Breast epithelium (tissue), 4 donors: Measurements from ENCODE around the gene MT1G. TPM values are rescaled to one million over a fixed set of nuclear protein-coding genes. Genes with fewer than 3 reads are reported as not detected.

Experiments
- DNase-seq, 2 donors: peaks; one replicate each; pipeline ENCODE4 v3.0.0-alpha.2; 2019; ENCODE audit warnings: low spot score in 2 of 2
- H3K27ac ChIP-seq, 2 donors: fragments of 200-600 bp; sonication (generic) in 1 of 2; one replicate each; pipeline ENCODE4 v1.5.1; 2016 to 2019; ENCODE audit warnings: mild to moderate bottlenecking in 1 of 2
- H3K27me3 ChIP-seq, 2 donors: fragments of 200-600 bp; sonication (generic) in 1 of 2; one replicate each; pipeline versions ENCODE4 v1.5.1 to v1.6.0; 2017 to 2019; ENCODE audit warnings: control low read depth in 1 of 2, mild to moderate bottlenecking in 1 of 2
- H3K36me3 ChIP-seq: fragments of 200-600 bp; one replicate; pipeline ENCODE4 v1.5.1; 2019
- H3K4me1 ChIP-seq, 2 donors: fragments of 200-600 bp; sonication (generic); one replicate each; pipeline ENCODE4 v1.5.1; 2016 to 2019; ENCODE audit warnings: control low read depth in 1 of 2
- H3K4me3 ChIP-seq, 3 donors: fragments of 200-600 bp; sonication (generic); 1 replicate in 2 of 3; 2 replicates in 1 of 3; pipeline ENCODE4 v1.5.1; 2016 to 2019; ENCODE audit warnings: mild to moderate bottlenecking in 3 of 3, moderate library complexity in 2 of 3
- H3K9me3 ChIP-seq, 2 donors: fragments of 200-600 bp; sonication (generic) in 1 of 2; one replicate each; pipeline ENCODE4 v1.5.1; 2016 to 2019; ENCODE audit warnings: control low read depth in 1 of 2
- POLR2A ChIP-seq: fragments of 450-650 bp; IDR thresholded peaks from one replicate; pipeline ENCODE4 v1.6.1; 2016; ENCODE audit warnings: antibody characterized with exemption, mild to moderate bottlenecking, moderate library complexity
- POLR2AphosphoS5 ChIP-seq, 3 donors: sonication (generic); formaldehyde crosslinking; IDR thresholded peaks; one replicate each; pipeline ENCODE4 v1.6.1; 2017; ENCODE audit warnings: antibody characterized with exemption in 3 of 3
- intact Hi-C: fragments of 100-400 bp; cut with DNase I; formaldehyde crosslinking; loops from one replicate; pipeline ENCODE4 v1.15.1; 2023; ENCODE audit warnings: low total_unique reads
- total RNA-seq, 3 donors: library from RNA; depleted of rRNA; stranded (reverse); fragments of >200 nt; gene quantifications; one replicate each; pipeline ENCODE4 v1.1.0, GENCODE V29; 2016
- TF ChIP-seq, protein P1 (sequence below), 3 donors: fragments of 450-650 bp; IDR thresholded peaks; one replicate each; pipeline ENCODE4 v1.5.1; 2016 to 2017; ENCODE audit warnings: antibody characterized with exemption in 3 of 3, mild to moderate bottlenecking in 3 of 3, moderate library complexity in 3 of 3

The MT1G gene
- total RNA-seq, 3 donors from 2014 or later: 20.0 to 224 (median 48.3) TPM

GRCh38 chr16:56701534-56701933 lies 33.7 kb upstream of the MT1G start:
- Histone ChIP-seq H3K27ac (peak overlapping the region in 1 of 2 donors; percentile 8), H3K9me3 (no peaks in the 10 kb centered on the region)

DNA sequence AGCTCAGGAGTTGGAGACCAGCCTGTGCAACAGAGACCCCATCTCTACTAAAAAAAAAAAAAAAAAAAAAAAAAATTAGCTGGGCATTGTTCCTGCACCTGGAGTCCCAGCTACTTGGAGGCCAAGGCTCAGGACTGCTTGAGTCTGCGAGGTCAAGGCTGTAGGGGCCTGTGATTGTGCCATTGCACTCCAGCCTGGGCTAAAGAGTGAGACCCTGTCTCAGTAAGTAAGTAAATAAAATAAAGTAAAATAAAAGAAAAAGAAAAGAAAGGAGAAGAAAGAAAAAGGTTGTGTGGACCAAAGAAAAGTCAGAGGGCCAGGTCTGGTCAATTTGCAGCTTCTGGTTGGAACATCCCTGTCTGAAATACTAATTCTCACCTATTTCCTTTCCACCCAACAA lies 32.8 kb upstream of the MT1G start:
- Histone ChIP-seq H3K4me3 (no peak overlapping the region), H3K36me3 (no peaks in the 10 kb centered on the region), H3K27ac (no peak overlapping the region), H3K27me3 (no peaks in the 10 kb centered on the region), H3K4me1 (no peaks in the 10 kb centered on the region), H3K9me3 (no peaks in the 10 kb centered on the region)
- intact Hi-C loops: loop anchor here (10.0 kb wide), 1 partner anchor 106 kb away; no protein-coding TSS in a partner anchor
- TF ChIP-seq POLR2AphosphoS5 (IDR thresholded peaks at IDR 0.05) (no peak), POLR2A (no peak)
- TF ChIP-seq, protein P1, sequence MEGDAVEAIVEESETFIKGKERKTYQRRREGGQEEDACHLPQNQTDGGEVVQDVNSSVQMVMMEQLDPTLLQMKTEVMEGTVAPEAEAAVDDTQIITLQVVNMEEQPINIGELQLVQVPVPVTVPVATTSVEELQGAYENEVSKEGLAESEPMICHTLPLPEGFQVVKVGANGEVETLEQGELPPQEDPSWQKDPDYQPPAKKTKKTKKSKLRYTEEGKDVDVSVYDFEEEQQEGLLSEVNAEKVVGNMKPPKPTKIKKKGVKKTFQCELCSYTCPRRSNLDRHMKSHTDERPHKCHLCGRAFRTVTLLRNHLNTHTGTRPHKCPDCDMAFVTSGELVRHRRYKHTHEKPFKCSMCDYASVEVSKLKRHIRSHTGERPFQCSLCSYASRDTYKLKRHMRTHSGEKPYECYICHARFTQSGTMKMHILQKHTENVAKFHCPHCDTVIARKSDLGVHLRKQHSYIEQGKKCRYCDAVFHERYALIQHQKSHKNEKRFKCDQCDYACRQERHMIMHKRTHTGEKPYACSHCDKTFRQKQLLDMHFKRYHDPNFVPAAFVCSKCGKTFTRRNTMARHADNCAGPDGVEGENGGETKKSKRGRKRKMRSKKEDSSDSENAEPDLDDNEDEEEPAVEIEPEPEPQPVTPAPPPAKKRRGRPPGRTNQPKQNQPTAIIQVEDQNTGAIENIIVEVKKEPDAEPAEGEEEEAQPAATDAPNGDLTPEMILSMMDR (IDR thresholded peaks at IDR 0.05): no peak
- no peak for DNase-seq

More at GRCh38 chr16:56701534-56701933, 33.7 kb upstream of the MT1G start:
- no peak for DNase-seq
- intact Hi-C loops: loop anchor here (10.0 kb wide), 1 partner anchor 107 kb away; no protein-coding TSS in a partner anchor
- Histone ChIP-seq H3K4me1 (no peaks in the 10 kb centered on the region), H3K36me3 (no peaks in the 10 kb centered on the region), H3K27me3 (no peaks in the 10 kb centered on the region), H3K4me3 (no peak overlapping the region)
- no peak for TF ChIP-seq POLR2AphosphoS5 (IDR thresholded peaks at IDR 0.05)
- TF ChIP-seq, protein P1 (IDR thresholded peaks at IDR 0.05): no peak
- no peak for TF ChIP-seq POLR2A

DNA sequence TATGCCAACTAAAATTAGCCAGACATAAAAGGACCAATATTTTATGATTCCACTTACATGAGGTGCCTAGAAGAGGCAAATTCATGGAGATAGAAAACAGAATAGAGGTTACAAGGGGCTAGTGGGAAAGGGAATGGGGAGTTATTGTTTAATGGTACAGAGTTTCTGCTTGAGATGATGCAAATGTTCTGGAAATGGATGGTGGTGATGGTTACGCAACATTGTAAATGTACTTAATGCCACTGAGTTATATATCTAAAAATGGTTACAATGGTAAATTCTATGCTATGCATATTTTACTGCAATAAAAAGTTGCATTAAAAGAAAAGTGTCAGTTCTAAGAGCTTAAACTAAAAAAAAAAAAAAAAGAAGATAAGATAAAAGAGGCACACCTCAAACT lies 32.3 kb upstream of the MT1G start:
- TF ChIP-seq, protein P1 (IDR thresholded peaks at IDR 0.05): no peak
- TF ChIP-seq POLR2AphosphoS5 (IDR thresholded peaks at IDR 0.05) (no peak), POLR2A (no peak)
- Histone ChIP-seq H3K27ac (no peak overlapping the region), H3K4me1 (no peaks in the 10 kb centered on the region), H3K9me3 (no peaks in the 10 kb centered on the region), H3K36me3 (no peaks in the 10 kb centered on the region), H3K27me3 (no peaks in the 10 kb centered on the region), H3K4me3 (no peak overlapping the region)
- intact Hi-C loops: loop anchor here (10.0 kb wide), 1 partner anchor 105 kb away; no protein-coding TSS in a partner anchor
- DNase-seq: no peak

GRCh38 chr16:56697456-56698155 lies 29.7 kb upstream of the MT1G start:
- Histone ChIP-seq H3K4me3 (no peak overlapping the region), H3K27ac (no peak overlapping the region), H3K9me3 (no peaks in the 10 kb centered on the region), H3K4me1 (no peaks in the 10 kb centered on the region), H3K27me3 (no peaks in the 10 kb centered on the region), H3K36me3 (no peaks in the 10 kb centered on the region)
- DNase-seq: no peak
- TF ChIP-seq, protein P1 (IDR thresholded peaks at IDR 0.05): no peak
- TF ChIP-seq POLR2A: no peak
- no peak for TF ChIP-seq POLR2AphosphoS5 (IDR thresholded peaks at IDR 0.05)
- intact Hi-C loops: no loop called here

GRCh38 chr16:56695246-56695645 lies 27.4 kb upstream of the MT1G start:
- Histone ChIP-seq H3K4me1 (no peaks in the 10 kb centered on the region), H3K36me3 (no peaks in the 10 kb centered on the region), H3K27me3 (no peaks in the 10 kb centered on the region), H3K9me3 (no peaks in the 10 kb centered on the region), H3K27ac (no peak overlapping the region), H3K4me3 (no peak overlapping the region)
- intact Hi-C loops: no loop called here
- TF ChIP-seq POLR2A (no peak), POLR2AphosphoS5 (IDR thresholded peaks at IDR 0.05) (no peak)
- TF ChIP-seq, protein P1 (IDR thresholded peaks at IDR 0.05): no peak
- no peak for DNase-seq
